ENCODE results near the gene CNIH1. TPM values are rescaled to one million over a fixed set of nuclear protein-coding genes. Genes with fewer than 3 reads are reported as not detected.

The CNIH1 gene
- total and polyA plus RNA-seq, 2 of the 13 experiments (the other 11 are each of a cell fraction or from before 2014, with no cell fraction given): 166 to 421 TPM

GRCh38 chr14:54440873-54441868, at the start of gene CNIH1 (continued):
- TF ChIP-seq, protein P1, sequence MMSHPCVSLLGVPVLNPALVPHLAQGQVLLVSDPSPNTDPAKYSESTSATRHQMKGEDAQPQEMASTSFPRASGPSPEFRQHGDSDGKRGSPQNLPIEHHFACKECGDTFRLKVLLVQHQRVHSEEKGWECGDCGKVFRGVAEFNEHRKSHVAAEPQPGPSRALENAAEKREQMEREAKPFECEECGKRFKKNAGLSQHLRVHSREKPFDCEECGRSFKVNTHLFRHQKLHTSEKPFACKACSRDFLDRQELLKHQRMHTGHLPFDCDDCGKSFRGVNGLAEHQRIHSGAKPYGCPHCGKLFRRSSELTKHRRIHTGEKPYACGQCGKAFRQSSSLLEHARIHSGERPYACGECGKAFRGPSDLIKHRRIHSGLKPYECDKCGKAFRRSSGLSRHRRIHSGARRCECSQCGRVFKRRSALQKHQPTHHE (CRISPR knock-in tag; IDR thresholded peaks at IDR 0.05; ENCODE audit: borderline replicate concordance): no peak
- TF ChIP-seq TCF7 (IDR thresholded peaks at IDR 0.05; ENCODE audit: low read depth): no peak
- peak; percentile 82 for TF ChIP-seq ZSCAN21 (CRISPR knock-in tag; IDR thresholded peaks at IDR 0.05; ENCODE audit: borderline replicate concordance)
- no peak; the same call in 1 of the 2 replicates for TF ChIP-seq MYPOP (CRISPR knock-in tag; IDR thresholded peaks at IDR 0.05)
- TF ChIP-seq REXO4 (CRISPR knock-in tag; IDR thresholded peaks at IDR 0.05; ENCODE audit: borderline replicate concordance): no peak
- no peak for TF ChIP-seq SYNCRIP (IDR thresholded peaks at IDR 0.05; ENCODE audit: insufficient read depth, low read depth, low read length)
- TF ChIP-seq SOX13 (IDR thresholded peaks at IDR 0.05): peak; percentile 8; the same call in 1 of the 2 replicates
- peak in 1 of 2 experiments; percentile 47; a peak in 1 of 4 replicates for TF ChIP-seq SOX13 (CRISPR knock-in tag; conservative IDR thresholded peaks at IDR 0.05 in 1 of 2, IDR thresholded peaks at IDR 0.05 in 1 of 2)
- 0 out of 2 replicates have a peak, but pooled peaks have one; percentile 19 for TF ChIP-seq AHDC1 (CRISPR knock-in tag; IDR thresholded peaks at IDR 0.05; ENCODE audit: borderline replicate concordance)
- no peak for TF ChIP-seq ZNF83 (CRISPR knock-in tag; IDR thresholded peaks at IDR 0.05; ENCODE audit: borderline replicate concordance)
- 0 out of 2 replicates have a peak, but pooled peaks have one; percentile 62 for TF ChIP-seq SALL2 (CRISPR knock-in tag; IDR thresholded peaks at IDR 0.05)
- TF ChIP-seq, protein P2, sequence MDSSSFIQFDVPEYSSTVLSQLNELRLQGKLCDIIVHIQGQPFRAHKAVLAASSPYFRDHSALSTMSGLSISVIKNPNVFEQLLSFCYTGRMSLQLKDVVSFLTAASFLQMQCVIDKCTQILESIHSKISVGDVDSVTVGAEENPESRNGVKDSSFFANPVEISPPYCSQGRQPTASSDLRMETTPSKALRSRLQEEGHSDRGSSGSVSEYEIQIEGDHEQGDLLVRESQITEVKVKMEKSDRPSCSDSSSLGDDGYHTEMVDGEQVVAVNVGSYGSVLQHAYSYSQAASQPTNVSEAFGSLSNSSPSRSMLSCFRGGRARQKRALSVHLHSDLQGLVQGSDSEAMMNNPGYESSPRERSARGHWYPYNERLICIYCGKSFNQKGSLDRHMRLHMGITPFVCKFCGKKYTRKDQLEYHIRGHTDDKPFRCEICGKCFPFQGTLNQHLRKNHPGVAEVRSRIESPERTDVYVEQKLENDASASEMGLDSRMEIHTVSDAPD (CRISPR knock-in tag; IDR thresholded peaks at IDR 0.05): no peak
- no peak for TF ChIP-seq TBX3 (IDR thresholded peaks at IDR 0.05; ENCODE audit: borderline replicate concordance)
- no peak for TF ChIP-seq SMAD9 (CRISPR knock-in tag; IDR thresholded peaks at IDR 0.05)

Measured in HepG2 (cell line).